GM12865 (cell line): ENCODE results near the gene COL8A2.

ENCODE experiments used
- DNase-seq: peaks from one replicate; pipeline ENCODE4 v3.0.0; 2010; ENCODE audit warnings: low read depth
- H3K4me3 ChIP-seq: 2 replicates; pipeline ENCODE4 v1.5.1; 2011; ENCODE audit warnings: mild to moderate bottlenecking, low read depth, low read length, control low read depth
- CTCF ChIP-seq: IDR thresholded peaks from 2 replicates; pipeline ENCODE4 v1.5.1; 2011; ENCODE audit warnings: low read length, control low read depth, low read depth, inconsistent platforms; ENCODE audit not compliant: insufficient read depth; ENCODE audit errors: missing control alignments

Gene COL8A2

GRCh38 chr1:36122062-36123030 lies 2.7 kb downstream of the COL8A2 start:
- H3K4me3 ChIP-seq = no peak overlapping the region
- DNase-seq = no peak
- TF ChIP-seq CTCF = no peak

- no peak for TF ChIP-seq CTCF
- no peak overlapping the region for H3K4me3 ChIP-seq
- DNase-seq = no peak
These were observed 5.6 kb downstream of the COL8A2 start for GRCh38 chr1:36119456-36119855.

- no peak overlapping the region for H3K4me3 ChIP-seq
- DNase-seq = no peak
- no peak for TF ChIP-seq CTCF
These were observed 6.4 kb downstream of the COL8A2 start for GRCh38 chr1:36118447-36119204.

- TF ChIP-seq CTCF = no peak
- DNase-seq = no peak
- no peak overlapping the region for H3K4me3 ChIP-seq
These were observed 8.1 kb downstream of the COL8A2 start for GRCh38 chr1:36116901-36117300.

GRCh38 chr1:36115931-36116330 lies 9.1 kb downstream of the COL8A2 start:
- no peak overlapping the region for H3K4me3 ChIP-seq
- DNase-seq = no peak
- TF ChIP-seq CTCF = no peak

GRCh38 chr1:36115200-36115669 lies 9.8 kb downstream of the COL8A2 start:
- H3K4me3 ChIP-seq = no peak overlapping the region
- TF ChIP-seq CTCF = no peak
- no peak for DNase-seq
